H1 (cell line): ENCODE results near the gene ELMO1. TPM values are rescaled to one million over a fixed set of nuclear protein-coding genes. Genes with fewer than 3 reads are reported as not detected.

Source experiments
- CTCF ChIA-PET: fragments of 300-600 bp; sonication (Branson Sonifier 250); formaldehyde crosslinking; loops from one replicate; lab custom pipeline; 2021; ENCODE audit not compliant: partially characterized antibody; lab: Charles Lee
- POLR2A ChIA-PET: fragments of 300-600 bp; sonication (Branson Sonifier 250); formaldehyde crosslinking; loops from one replicate; lab custom pipeline; 2021; ENCODE audit warnings: inconsistent platforms; ENCODE audit not compliant: partially characterized antibody; lab: Charles Lee
- DNase-seq, 2 experiments: peaks; one replicate each; pipeline versions ENCODE4 v3.0.0 to v3.0.0-alpha.2; 2010 to 2022; ENCODE audit warnings: low spot score in 2 of 2, low read depth in 1 of 2, mixed read lengths in 1 of 2
- FAIRE-seq: peaks from 2 replicates; lab custom pipeline; 2011; peaks lifted over from hg19 to GRCh38; lab: Jason Lieb, UNC
- H2AFZ ChIP-seq: 2 replicates; pipeline ENCODE4 v1.8.1; 2012; ENCODE audit warnings: low read length, inconsistent platforms
- H2AK5ac ChIP-seq: 2 replicates; pipeline ENCODE4 v1.6.1; 2013; ENCODE audit warnings: low read depth, low read length
- H2BK120ac ChIP-seq: replicated peaks from 2 replicates; pipeline ENCODE3; 2013; ENCODE audit warnings: low read depth, low read length, inconsistent platforms
- H2BK12ac ChIP-seq: 2 replicates; pipeline ENCODE4 v1.6.1; 2013; ENCODE audit warnings: low read depth, low read length
- H2BK15ac ChIP-seq: 2 replicates; pipeline ENCODE4 v1.6.1; 2013; ENCODE audit warnings: low read length
- H2BK20ac ChIP-seq: 2 replicates; pipeline ENCODE4 v1.6.1; 2013; ENCODE audit warnings: low read length
- H2BK5ac ChIP-seq: 2 replicates; pipeline ENCODE4 v1.6.1; 2013; ENCODE audit warnings: low read depth, low read length
- H3K14ac ChIP-seq: 2 replicates; pipeline ENCODE4 v1.6.1; 2013; ENCODE audit warnings: inconsistent platforms; ENCODE audit not compliant: insufficient read length
- H3K18ac ChIP-seq: 2 replicates; pipeline ENCODE4 v1.6.1; 2013; ENCODE audit warnings: low read length; ENCODE audit errors: extremely low read depth
- H3K23ac ChIP-seq: 2 replicates; pipeline ENCODE4 v1.6.1; 2013; ENCODE audit warnings: inconsistent platforms; ENCODE audit not compliant: insufficient read length
- H3K23me2 ChIP-seq: 2 replicates; pipeline ENCODE4 v1.6.1; 2013; ENCODE audit warnings: low read depth, low read length
- H3K27ac ChIP-seq: 2 replicates; pipeline ENCODE4 v1.6.1; 2011; ENCODE audit warnings: low read depth, low read length, inconsistent platforms
- H3K27me3 ChIP-seq, 4 experiments: replicated peaks in 1 of 4; 1 replicate in 1 of 4; 2 replicates in 3 of 4; pipeline versions ENCODE4 v1.6.1 to v1.8.1; 2011 to 2013; ENCODE audit warnings: low read length in 3 of 4, mild to moderate bottlenecking in 3 of 4, inconsistent platforms in 2 of 4, mixed read lengths in 2 of 4, moderate library complexity in 1 of 4; ENCODE audit not compliant: control insufficient read depth in 3 of 4, insufficient read depth in 3 of 4; ENCODE audit errors: extremely low read depth in 1 of 4
- H3K36me3 ChIP-seq, 4 experiments: 2 replicates each; pipeline versions ENCODE4 v1.6.1 to v1.8.1; 2011 to 2013; ENCODE audit warnings: mild to moderate bottlenecking in 4 of 4, low read length in 3 of 4, moderate library complexity in 2 of 4, control low read depth in 1 of 4, inconsistent platforms in 1 of 4; ENCODE audit not compliant: insufficient read depth in 4 of 4, control insufficient read depth in 2 of 4
- H3K4ac ChIP-seq: replicated peaks from 2 replicates; pipeline ENCODE3; 2013; ENCODE audit warnings: low read length, low read depth, mixed read lengths, inconsistent platforms; ENCODE audit not compliant: insufficient read length
- H3K4me1 ChIP-seq, 4 experiments: replicated peaks in 1 of 4; 1 replicate in 1 of 4; 2 replicates in 3 of 4; pipeline versions ENCODE4 v1.6.1 to v1.8.1; 2011 to 2013; ENCODE audit warnings: low read length in 3 of 4, inconsistent platforms in 2 of 4, mixed read lengths in 1 of 4; ENCODE audit not compliant: insufficient read depth in 4 of 4, control insufficient read depth in 3 of 4
- H3K4me2 ChIP-seq, 2 experiments: 2 replicates each; pipeline versions ENCODE4 v1.6.1 to v1.8.1; 2011 to 2013; ENCODE audit warnings: low read depth in 2 of 2, low read length in 2 of 2, control low read depth in 1 of 2, inconsistent platforms in 1 of 2, mild to moderate bottlenecking in 1 of 2; ENCODE audit not compliant: insufficient read depth in 1 of 2
- H3K4me3 ChIP-seq, 4 experiments: fragments of 200-600, 300-600 bp in 1 of 4; sonication (generic), shearing (Covaris generic), sonication (Bioruptor Twin) in 1 of 4; 2 replicates each; pipeline versions ENCODE4 v1.5.1 to v1.8.1; 2011 to 2016; ENCODE audit warnings: low read length in 4 of 4, low read depth in 3 of 4, control low read depth in 2 of 4, inconsistent platforms in 2 of 4, mild to moderate bottlenecking in 2 of 4, mixed read lengths in 1 of 4, moderate library complexity in 1 of 4; ENCODE audit not compliant: insufficient read depth in 2 of 4; ENCODE audit errors: extremely low read depth in 1 of 4
- H3K56ac ChIP-seq: replicated peaks from 2 replicates; pipeline ENCODE3; 2013; ENCODE audit warnings: low read depth, mild to moderate bottlenecking, mixed read lengths, low read length, inconsistent platforms; ENCODE audit not compliant: insufficient read length
- H3K79me1 ChIP-seq: 2 replicates; pipeline ENCODE4 v1.6.1; 2013; ENCODE audit warnings: low read depth, low read length, control low read depth
- H3K79me2 ChIP-seq, 2 experiments: 2 replicates each; pipeline versions ENCODE4 v1.6.1 to v1.8.1; 2012 to 2013; ENCODE audit warnings: low read length in 2 of 2, mild to moderate bottlenecking in 2 of 2, inconsistent platforms in 1 of 2; ENCODE audit not compliant: insufficient read depth in 2 of 2, control insufficient read depth in 1 of 2
- H3K9ac ChIP-seq, 4 experiments: replicated peaks in 1 of 4; 1 replicate in 1 of 4; 2 replicates in 3 of 4; pipeline versions ENCODE4 v1.6.1 to v1.8.1; 2011 to 2013; ENCODE audit warnings: low read depth in 3 of 4, low read length in 3 of 4, control low read depth in 2 of 4, mild to moderate bottlenecking in 2 of 4, moderate library complexity in 2 of 4, inconsistent platforms in 1 of 4; ENCODE audit errors: extremely low read depth in 1 of 4
- H3K9me3 ChIP-seq, 2 experiments: 2 replicates each; pipeline versions ENCODE4 v1.6.1 to v1.8.1; 2012 to 2013; ENCODE audit warnings: mild to moderate bottlenecking in 2 of 2, moderate library complexity in 2 of 2, control low read depth in 1 of 2, inconsistent platforms in 1 of 2, low read depth in 1 of 2, low read length in 1 of 2, mixed read lengths in 1 of 2; ENCODE audit not compliant: insufficient read depth in 2 of 2
- H4K20me1 ChIP-seq, 2 experiments: replicated peaks in 1 of 2; 2 replicates each; pipeline versions ENCODE3 to v1.8.1; 2011 to 2013; ENCODE audit warnings: inconsistent platforms in 2 of 2, low read length in 2 of 2, mild to moderate bottlenecking in 1 of 2; ENCODE audit not compliant: insufficient read depth in 2 of 2, control insufficient read depth in 1 of 2
- H4K5ac ChIP-seq: 2 replicates; pipeline ENCODE4 v1.6.1; 2013; ENCODE audit warnings: low read length, low read depth, mixed read lengths, inconsistent platforms; ENCODE audit not compliant: insufficient read length
- H4K8ac ChIP-seq: 2 replicates; pipeline ENCODE4 v1.8.0; 2013; ENCODE audit warnings: mild to moderate bottlenecking, moderate library complexity, low read length, inconsistent platforms; ENCODE audit not compliant: insufficient read depth; ENCODE audit errors: extremely low read depth
- H4K91ac ChIP-seq: replicated peaks from 2 replicates; pipeline ENCODE3; 2013; ENCODE audit warnings: low read length, mixed read lengths, inconsistent platforms; ENCODE audit not compliant: insufficient read length
- ATF2 ChIP-seq: IDR thresholded peaks from 2 replicates; pipeline ENCODE4 v1.6.1; 2012; ENCODE audit warnings: low read length, inconsistent platforms
- BACH1 ChIP-seq: IDR thresholded peaks from 2 replicates; pipeline ENCODE4 v1.6.1; 2012; ENCODE audit warnings: low read length, improper control_type of control experiment
- CBX5 ChIP-seq: fragments of 300-800, 300-1000 bp; sonication (generic); IDR thresholded peaks from 2 replicates; pipeline ENCODE4 v1.7.1; 2016; ENCODE audit warnings: antibody characterized with exemption, low read length, low read depth
- CTBP2 ChIP-seq: IDR thresholded peaks from 2 replicates; pipeline ENCODE4 v1.7.0; 2011; ENCODE audit warnings: borderline replicate concordance, mild to moderate bottlenecking, moderate library complexity, mixed read lengths, low read length; ENCODE audit not compliant: insufficient read depth, insufficient read length
- CTCF ChIP-seq, 3 experiments: IDR thresholded peaks; 1 replicate in 2 of 3; 2 replicates in 1 of 3; pipeline versions ENCODE4 v1.5.1 to v1.6.1; 2011; ENCODE audit warnings: low read length in 3 of 3, mild to moderate bottlenecking in 3 of 3, inconsistent platforms in 2 of 3, low read depth in 1 of 3, moderate library complexity in 1 of 3; ENCODE audit not compliant: insufficient read depth in 1 of 3; ENCODE audit errors: control extremely low read depth in 1 of 3
- JUN ChIP-seq: IDR thresholded peaks from 2 replicates; pipeline ENCODE4 v1.6.1; 2011; ENCODE audit warnings: low read depth, mild to moderate bottlenecking, improper control_type of control experiment, low read length
- KDM1A ChIP-seq: fragments of 200-600, 300-600 bp; sonication (generic); IDR thresholded peaks from 2 replicates; pipeline ENCODE4 v1.7.1; 2016; ENCODE audit warnings: mild to moderate bottlenecking, low read length, borderline replicate concordance
- MAFK ChIP-seq: IDR thresholded peaks from 2 replicates; pipeline ENCODE4 v1.6.1; 2012; ENCODE audit warnings: low read depth, mild to moderate bottlenecking, improper control_type of control experiment, low read length
- NRF1 ChIP-seq: IDR thresholded peaks from 2 replicates; pipeline ENCODE4 v1.6.1; 2011; ENCODE audit warnings: mild to moderate bottlenecking, low read depth, low read length, improper control_type of control experiment
- PHF8 ChIP-seq: fragments of 200-600 bp; sonication (generic); conservative IDR thresholded peaks from 2 replicates; pipeline ENCODE4 v1.7.1; 2012; ENCODE audit warnings: low read depth, mild to moderate bottlenecking, inconsistent platforms, low read length, moderate library complexity
- WGBS, 2 experiments: shearing (Covaris generic) in 1 of 2; methylation state at CpG; one replicate each; pipeline versions ENCODE4 v1.1.6 to v1.1.7; 2013 to 2015; ENCODE audit warnings: low lambda C conversion rate in 2 of 2, mixed read lengths in 2 of 2, inconsistent platforms in 1 of 2, low coverage in 1 of 2, missing lambda C conversion rate in 1 of 2; ENCODE audit not compliant: insufficient replicate concordance in 2 of 2, insufficient coverage in 1 of 2, insufficient read length in 1 of 2; ENCODE audit errors: extremely low coverage in 1 of 2, missing lambda C conversion rate in 1 of 2; 5-methylcytosine and 5-hydroxymethylcytosine counted together
- polyA plus RNA-seq, 7 experiments: library from polyadenylated mRNA; depleted of rRNA in 3 of 7; stranded (reverse) in 5 of 7; unstranded in 2 of 7; fragments of >200 nt in 5 of 7; fragments of 200-250 nt in 2 of 7; gene quantifications; 1 replicate in 5 of 7; 2 replicates in 1 of 7; 4 replicates in 1 of 7; pipeline versions ENCODE4 v1.2.1 to v1.2.3, GENCODE V29; 2011 to 2013; ENCODE audit warnings: missing spikeins in 2 of 7, mixed read lengths in 2 of 7
- total RNA-seq: library from RNA; stranded (reverse); fragmentation: NEBNext Ultra II Directional; extraction: Animal tissue kit (Norgen Biotek cat#: 25700); gene quantifications from 2 replicates; pipeline ENCODE4 v1.2.1, GENCODE V29; 2021

Gene ELMO1
- total and polyA plus RNA-seq, 2 of the 8 experiments (the other 6 are each of a cell fraction or from before 2014, with no cell fraction given) = 18.4 to 21.0 TPM

GRCh38 chr7:37216923-37217322 lies 231.7 kb downstream of the ELMO1 start:
- Histone ChIP-seq H3K23me2 (no peaks in the 10 kb centered on the region), H4K91ac (no peak overlapping the region), H3K23ac (no peak overlapping the region), H2BK12ac (no peak overlapping the region), H3K79me2 (no peaks in the 10 kb centered on the region), H3K9me3 (no peaks in the 10 kb centered on the region), H3K9ac (no peak overlapping the region), H2AK5ac (no peak overlapping the region), H4K20me1 (no peaks in the 10 kb centered on the region), H3K27me3 (no peaks in the 10 kb centered on the region), H3K4me1 (peaks cover 4 to 12% (median 10%) of the 10 kb centered on the region in 4 experiments; a peak in 6 of 7 replicates), H3K14ac (no peak overlapping the region), H3K4ac (no peak overlapping the region), H3K56ac (no peak overlapping the region), H4K8ac (no peak overlapping the region), H3K18ac (no peak overlapping the region), H4K5ac (no peak overlapping the region), H3K27ac (no peak overlapping the region), H3K4me3 (no peak overlapping the region), H2AFZ (no peak overlapping the region), H2BK120ac (no peak overlapping the region), H3K36me3 (no peaks in the 10 kb centered on the region), H3K79me1 (no peaks in the 10 kb centered on the region), H2BK15ac (no peak overlapping the region), H2BK20ac (no peak overlapping the region), H3K4me2 (no peak overlapping the region), H2BK5ac (no peak overlapping the region)
- CTCF ChIA-PET = interaction anchor here (1.4 kb wide), 1 partner anchor 51 kb away, joined by 5 read pairs; no protein-coding TSS in a partner anchor
- FAIRE-seq (no peak), DNase-seq (no peak)
- 65% methylated on average over 2 of the region's 2 CpGs; no CpG with 5 or more reads in 1 of the 2 experiments for WGBS, 2 experiments
- POLR2A ChIA-PET = no interaction called here
- TF ChIP-seq CTBP2 (no peak), NRF1 (no peak), KDM1A (no peak), MAFK (no peak), JUN (no peak), CTCF (IDR thresholded peaks at IDR 0.05; ENCODE audit: control extremely low read depth in 1 of 3, insufficient read depth in 1 of 3, low read depth in 1 of 3, low read length in 3 of 3) (no peak), CBX5 (no peak), BACH1 (no peak), PHF8 (no peak), ATF2 (no peak)
